ENCODE measurements around the gene TMEM125.

Gene TMEM125

DNA sequence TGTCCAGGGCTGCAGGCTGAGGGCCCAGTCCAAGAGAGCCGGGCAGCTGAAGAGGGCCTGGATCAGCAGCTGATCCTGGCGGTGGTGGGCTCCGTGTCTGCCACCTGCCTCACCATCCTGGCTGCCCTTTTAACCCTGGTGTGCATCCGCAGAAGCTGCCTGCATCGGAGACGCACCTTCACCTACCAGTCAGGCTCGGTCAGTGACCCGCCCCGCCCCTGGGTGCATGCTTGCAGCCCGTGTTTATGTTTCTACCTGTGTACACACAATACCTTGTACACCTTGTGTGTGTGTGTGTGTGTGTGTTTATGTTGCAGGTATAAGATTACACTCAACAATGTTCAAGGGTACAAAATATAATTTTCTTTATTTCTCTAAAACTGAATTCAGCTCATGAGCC, 44.0 kb downstream of the TMEM125 start:
- ATAC-seq, result no peak

DNA sequence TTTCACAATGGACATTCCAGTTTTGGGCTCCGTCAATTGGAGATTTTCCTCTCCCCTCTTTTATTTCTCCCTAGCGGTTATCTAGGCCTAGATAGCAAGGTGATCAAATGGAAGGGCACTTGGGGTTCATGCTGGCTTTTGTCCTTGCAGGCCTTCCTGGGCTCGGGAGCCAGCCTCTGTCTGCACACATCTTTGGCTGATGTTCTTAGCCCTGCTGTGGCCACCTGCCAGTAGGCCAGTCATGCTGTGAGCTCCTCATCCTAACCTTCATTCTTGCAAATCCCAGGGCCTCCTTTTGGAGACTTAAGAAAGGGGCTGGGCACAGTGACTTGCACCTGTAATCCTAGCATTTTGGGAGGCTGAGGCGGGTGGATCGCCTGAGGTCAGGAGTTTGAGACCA, 44.5 kb downstream of the TMEM125 start:
- no peak for ATAC-seq

DNA sequence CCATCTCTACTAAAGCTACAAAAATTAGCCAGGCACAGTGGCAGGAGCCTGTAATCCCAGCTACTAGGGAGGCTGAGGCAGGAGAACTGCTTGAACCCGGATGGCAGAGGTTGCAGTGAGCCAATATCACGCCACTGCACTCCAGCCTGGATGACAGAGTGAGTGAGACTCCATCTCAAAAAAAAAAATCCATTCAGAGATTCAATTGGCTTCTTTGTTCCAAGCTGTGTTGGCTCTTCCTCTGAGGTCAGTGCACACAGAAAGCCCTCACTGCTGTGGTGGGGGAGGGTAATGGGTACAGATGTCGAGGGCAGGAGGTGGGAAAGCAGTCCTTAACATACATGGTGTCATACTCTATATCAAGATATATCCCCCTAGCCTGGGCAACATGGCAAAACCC, 45.7 kb downstream of the TMEM125 start:
- no peak for ATAC-seq

DNA sequence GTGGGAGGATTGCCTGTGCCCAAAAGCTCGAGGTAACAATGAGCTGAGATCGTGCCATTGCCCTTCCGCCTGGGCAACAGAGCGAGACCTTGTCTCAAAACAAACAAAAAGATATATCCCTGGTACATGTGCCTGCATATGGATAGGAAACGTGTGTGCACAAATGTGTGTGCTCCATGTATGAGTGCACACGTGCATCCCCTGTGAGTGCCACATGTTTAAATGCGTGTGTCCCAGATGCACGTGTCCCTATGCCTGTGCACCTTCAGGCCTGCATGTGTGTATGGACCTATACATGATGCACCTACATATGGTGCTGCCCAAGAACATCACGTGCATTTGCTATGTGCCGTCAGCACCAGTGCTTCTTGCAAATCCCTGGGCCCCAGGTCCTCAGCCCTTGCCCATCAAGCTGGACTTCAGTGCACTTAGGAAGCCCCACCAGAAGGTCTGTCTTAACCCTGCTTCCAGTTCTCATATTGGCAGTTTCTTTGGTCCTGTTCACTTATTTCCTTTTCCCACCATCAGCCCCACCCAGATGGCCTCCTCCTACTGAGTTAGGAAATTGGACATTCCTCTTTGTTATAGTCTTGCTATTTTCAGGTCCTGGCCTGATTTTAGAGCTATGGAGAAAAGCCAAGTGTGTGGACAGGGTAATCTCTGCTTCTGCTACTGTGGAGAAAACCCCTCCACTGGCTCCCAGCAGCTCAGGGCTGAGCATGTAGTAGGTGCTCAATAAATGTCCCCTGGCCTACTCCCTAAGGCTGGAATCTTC, 46.4 kb downstream of the TMEM125 start:
- no peak for ATAC-seq

DNA sequence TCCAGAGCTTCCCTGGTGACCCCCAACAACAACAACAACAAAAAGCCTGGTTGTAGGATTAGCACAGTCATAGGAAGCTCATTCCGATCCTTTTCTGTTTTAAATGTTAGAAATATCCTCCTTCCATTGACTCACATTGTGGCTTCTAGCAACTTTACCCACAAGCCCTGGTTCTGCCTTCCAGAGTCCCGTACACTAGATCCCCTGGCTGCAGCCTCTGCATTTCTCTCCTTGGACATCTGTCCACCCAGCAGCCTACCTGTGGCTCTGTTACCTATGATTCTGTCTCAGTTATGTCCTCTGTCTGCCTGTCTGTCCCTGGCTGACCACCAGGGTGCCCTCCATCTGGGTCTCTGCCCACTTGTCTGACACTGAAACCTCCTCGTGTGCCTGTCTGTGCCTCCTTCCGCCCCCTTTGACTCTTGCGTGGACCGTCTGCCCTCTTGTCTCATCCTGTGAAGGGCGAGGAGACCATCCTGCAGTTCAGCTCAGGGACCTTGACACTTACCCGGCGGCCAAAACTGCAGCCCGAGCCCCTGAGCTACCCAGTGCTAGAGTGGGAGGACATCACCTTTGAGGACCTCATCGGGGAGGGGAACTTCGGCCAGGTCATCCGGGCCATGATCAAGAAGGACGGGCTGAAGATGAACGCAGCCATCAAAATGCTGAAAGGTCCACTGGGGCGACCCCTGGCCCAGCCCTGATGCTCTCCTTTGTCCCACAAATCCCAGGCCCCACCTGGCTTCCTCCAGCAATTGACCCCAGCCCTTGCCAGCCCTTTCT, 47.1 kb downstream of the TMEM125 start:
- no peak for ATAC-seq

DNA sequence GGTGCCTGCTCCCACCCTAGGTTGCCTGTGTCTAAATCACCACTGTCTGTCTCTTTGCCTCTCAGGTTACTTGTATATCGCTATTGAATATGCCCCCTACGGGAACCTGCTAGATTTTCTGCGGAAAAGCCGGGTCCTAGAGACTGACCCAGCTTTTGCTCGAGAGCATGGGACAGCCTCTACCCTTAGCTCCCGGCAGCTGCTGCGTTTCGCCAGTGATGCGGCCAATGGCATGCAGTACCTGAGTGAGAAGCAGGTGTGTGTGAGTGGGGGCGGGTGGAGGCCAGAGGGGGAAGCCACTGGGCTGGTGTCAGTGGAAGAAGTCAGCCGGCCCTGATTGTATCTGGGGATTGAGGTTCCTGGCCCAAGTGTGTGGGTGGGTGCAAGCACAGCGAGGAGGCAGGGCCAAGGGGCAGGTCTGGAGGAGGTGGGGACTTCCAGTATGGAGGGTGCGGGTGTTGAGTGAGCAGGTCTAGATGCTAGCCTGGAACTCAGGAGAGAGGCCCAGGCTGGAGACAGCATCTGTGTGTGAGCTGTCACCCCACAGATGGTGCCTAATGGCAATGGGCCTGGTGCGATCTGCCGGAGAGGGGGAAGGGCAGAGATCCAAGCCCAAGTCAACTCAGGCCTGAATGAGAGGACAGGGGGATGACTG, 48.2 kb downstream of the TMEM125 start:
- no peak for ATAC-seq

DNA sequence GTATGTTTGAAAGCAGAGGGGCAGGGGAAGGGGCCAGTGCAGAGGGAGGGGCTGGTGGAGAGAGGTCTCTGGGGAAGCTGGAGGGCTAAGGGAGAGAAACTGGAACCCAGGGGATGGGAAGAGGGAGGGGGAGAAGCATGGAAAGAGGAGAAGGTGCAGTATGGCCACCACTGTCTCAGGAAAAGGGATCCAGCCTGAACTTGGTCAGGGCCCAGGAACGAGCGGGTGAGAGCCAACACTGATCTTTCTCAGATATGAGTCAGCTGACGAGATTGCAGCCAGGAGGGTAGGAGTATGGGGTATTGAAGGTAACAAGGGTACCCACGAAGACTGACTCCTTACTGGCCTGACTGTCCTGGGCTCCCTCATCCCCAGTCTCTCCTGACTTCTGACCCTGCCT, 49.0 kb downstream of the TMEM125 start:
- ATAC-seq, result no peak

DNA sequence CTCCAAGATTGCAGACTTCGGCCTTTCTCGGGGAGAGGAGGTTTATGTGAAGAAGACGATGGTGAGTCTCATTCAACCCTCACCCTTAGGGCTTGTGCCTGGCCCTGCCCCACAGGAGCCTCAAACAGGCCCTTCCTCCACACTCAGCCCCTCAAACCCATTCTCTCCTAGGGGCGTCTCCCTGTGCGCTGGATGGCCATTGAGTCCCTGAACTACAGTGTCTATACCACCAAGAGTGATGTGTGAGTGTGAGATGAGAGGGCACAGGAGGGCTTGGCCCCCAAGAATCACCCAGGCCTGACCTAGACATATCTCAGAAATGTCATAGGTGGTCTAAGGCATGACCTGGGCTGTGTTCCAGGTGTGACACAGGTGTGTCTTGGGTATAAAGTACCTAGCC, 49.5 kb downstream of the TMEM125 start:
- ATAC-seq, result no peak

DNA sequence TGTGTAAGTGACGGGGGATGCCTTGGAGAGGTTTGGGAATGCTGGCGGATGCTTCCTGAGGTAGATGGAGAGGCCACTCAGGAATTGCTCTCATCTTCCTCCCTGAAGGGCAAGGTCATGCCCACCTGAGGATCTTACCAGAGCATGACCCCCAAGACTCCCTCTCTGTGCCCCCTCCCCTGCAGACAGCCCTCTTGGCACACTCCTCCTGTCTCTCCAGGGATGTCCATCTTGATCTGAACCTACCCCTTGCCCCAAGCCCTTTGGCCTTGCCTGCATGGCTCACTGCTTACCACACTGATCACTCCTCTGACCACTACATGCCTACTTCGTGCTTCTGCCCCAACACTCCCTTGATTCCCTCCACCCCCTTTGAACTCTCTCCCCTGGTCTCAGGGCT, 50.0 kb downstream of the TMEM125 start:
- ATAC-seq, result no peak

DNA sequence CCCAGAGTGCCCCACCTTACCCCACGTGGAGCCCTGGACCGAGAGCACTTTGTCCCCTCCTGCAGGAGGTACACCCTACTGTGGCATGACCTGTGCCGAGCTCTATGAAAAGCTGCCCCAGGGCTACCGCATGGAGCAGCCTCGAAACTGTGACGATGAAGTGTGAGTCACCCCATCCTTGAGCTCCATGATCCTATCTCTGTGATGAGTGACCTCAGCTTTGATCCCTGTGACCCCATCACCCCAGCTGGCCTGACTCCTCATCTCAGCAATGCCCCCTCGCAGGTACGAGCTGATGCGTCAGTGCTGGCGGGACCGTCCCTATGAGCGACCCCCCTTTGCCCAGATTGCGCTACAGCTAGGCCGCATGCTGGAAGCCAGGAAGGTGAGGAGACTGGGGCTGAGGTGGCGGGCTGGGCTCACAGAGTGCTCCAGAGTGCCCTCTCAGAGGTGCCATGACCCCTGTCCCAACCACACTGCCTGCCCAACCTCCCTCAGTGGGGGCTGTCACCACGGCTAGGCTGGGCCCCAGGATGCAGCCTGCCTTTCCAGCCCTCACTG, 51.6 kb downstream of the TMEM125 start:
- no peak for ATAC-seq

DNA sequence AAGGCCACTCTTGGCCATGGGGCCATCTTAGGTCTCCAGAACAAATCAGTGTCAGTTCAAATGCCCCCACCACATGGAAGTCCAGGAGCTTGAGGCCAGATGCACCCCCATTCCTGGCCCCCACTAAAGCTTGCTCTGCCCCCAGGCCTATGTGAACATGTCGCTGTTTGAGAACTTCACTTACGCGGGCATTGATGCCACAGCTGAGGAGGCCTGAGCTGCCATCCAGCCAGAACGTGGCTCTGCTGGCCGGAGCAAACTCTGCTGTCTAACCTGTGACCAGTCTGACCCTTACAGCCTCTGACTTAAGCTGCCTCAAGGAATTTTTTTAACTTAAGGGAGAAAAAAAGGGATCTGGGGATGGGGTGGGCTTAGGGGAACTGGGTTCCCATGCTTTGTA, 52.7 kb downstream of the TMEM125 start:
- no peak for ATAC-seq
